CD4-positive, alpha-beta T cell treated with Interleukin-4 for 4 hours (primary cell): ENCODE results near the gene CYP20A1.
"Not testable (repeated sequence)": the region's sequence is repeated elsewhere in the genome, so short reads cannot be mapped to it uniquely, and the experiment has no call there.

Source experiments
- DNase-seq: peaks from one replicate; pipeline ENCODE4 v3.0.0-alpha.2; 2020

Gene CYP20A1, protein sequence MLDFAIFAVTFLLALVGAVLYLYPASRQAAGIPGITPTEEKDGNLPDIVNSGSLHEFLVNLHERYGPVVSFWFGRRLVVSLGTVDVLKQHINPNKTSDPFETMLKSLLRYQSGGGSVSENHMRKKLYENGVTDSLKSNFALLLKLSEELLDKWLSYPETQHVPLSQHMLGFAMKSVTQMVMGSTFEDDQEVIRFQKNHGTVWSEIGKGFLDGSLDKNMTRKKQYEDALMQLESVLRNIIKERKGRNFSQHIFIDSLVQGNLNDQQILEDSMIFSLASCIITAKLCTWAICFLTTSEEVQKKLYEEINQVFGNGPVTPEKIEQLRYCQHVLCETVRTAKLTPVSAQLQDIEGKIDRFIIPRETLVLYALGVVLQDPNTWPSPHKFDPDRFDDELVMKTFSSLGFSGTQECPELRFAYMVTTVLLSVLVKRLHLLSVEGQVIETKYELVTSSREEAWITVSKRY

GRCh38 chr2:203238704-203239526, at the start of gene CYP20A1:
Gene CYP20A1, plus strand, starts transcription at chr2:203239018. Its CDS starts 45 bp downstream, at chr2:203239063.
- peak; percentile 96 for DNase-seq

DNA sequence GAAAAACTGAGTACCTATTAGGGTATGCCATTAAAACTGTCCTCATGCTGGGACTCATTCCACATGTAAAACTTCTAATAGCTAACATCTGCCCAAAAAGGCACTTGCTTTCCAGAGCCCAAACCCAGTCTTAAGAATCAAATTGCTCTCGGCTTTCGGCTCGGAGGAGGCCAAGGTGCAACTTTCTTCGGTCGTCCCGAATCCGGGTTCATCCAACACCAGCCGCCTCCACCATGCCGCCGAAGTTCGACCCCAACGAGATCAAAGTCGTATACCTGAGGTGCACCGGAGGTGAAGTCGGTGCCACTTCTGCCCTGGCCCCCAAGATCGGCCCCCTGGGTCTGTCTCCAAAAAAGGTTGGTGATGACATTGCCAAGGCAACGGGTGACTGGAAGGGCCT, 48.3 kb upstream of the CYP20A1 start:
- not testable (repeated sequence) for DNase-seq

DNA sequence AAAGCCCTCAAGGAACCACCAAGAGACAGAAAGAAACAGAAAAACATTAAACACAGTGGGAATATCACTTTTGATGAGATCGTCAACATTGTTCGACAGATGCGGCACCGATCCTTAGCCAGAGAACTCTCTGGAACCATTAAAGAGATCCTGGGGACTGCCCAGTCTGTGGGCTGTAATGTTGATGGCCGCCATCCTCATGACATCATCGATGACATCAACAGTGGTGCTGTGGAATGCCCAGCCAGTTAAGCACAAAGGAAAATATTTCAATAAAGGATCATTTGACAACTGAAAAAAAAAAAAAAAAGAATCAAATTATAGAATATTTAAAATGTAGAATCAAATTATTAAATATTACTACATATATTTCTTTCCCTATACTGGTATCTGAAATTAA, 47.8 kb upstream of the CYP20A1 start:
- not testable (repeated sequence) for DNase-seq

DNA sequence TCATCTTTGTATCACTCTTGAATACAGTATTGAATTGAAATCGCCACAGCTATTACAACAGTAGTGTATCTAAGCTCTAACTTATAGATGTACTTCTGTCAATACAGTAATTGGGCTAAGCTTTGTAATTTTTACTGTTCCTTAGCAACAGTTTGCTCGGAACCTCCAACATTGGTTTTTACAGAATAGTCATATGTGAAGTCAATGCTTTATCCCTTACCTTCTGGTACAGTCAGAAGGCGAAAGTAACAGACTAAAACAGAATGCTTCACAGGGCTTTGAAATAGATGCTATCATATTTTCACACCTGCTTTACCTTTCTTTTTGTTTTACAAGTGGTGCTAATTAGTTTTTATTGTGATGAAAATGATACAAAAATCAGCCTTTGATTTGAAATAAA, 46.9 kb upstream of the CYP20A1 start:
- DNase-seq = no peak

GRCh38 chr2:203195331-203196036, 43.3 kb upstream of the CYP20A1 start:
- no peak for DNase-seq

GRCh38 chr2:203200866-203201265, 38.0 kb upstream of the CYP20A1 start:
- DNase-seq = no peak

DNA sequence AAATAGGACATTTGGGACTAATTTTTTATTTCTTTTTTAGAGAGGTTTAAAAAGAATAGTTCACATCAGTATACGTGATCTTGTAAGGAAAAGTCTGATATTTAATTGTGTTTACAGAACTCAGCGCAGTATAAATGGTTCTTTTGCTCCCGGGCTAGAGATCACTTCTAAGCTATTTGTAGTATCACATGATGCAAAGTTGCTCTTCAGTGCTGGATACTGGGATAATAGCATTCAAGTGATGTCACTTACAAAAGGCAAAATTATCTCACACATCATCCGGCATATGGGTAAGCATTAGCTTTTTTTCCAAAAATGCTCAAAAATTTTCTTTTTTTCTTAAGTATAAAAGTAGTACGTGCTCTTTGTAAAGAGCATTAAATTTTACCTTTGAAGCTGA, 37.4 kb upstream of the CYP20A1 start:
- no peak for DNase-seq

DNA sequence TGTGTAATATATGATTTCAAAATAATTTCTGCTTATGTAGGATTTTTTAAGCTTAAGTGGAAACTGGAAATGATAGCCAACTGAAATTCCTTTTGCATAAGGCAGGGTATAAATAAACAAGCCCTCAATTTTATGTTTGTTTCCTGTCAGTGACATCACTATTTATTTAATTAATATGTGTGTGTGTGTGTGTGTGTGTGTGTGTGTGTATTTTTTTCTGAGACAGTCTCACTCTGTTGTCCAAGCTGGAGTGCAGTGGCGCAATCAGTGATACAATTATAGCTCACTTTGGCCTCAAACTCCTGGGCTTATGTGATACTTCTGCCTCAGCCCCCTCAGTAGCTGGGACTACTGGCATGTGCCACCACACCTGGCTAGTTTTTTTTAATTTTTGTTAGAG, 29.3 kb upstream of the CYP20A1 start:
- DNase-seq = no peak

DNA sequence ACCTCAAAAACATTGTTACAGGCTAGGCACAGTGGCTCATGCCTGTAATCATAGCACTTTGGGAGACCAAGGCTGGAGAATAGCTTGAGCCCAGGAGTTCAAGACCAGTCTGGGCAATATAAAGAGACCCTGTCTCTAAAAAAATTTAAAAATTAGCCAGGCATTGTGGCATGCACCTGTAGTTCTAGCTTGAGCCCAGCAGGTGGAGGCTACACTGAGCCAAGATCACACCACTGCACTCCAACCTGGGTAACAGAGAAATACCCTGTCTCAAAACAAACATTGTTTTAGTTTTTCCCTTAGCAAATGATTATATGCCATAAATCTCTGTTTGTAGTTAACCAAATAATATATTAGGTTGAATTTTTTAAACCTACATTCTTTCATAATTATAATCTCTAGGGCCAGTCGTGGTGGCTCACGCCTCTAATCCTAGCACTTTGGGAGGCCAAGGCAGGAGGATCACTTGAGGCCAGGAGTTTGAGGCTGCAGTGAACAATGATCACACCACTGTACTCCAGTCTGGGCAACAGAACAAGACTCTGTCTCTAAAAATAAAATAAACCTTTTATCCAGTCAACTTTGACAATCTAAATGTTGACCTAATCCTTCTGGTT, 13.3 kb upstream of the CYP20A1 start:
- peak; percentile 32 for DNase-seq

- DNase-seq = not testable (repeated sequence)
Observed at GRCh38 chr2:203229674-203230073, 9.1 kb upstream of the CYP20A1 start.

DNA sequence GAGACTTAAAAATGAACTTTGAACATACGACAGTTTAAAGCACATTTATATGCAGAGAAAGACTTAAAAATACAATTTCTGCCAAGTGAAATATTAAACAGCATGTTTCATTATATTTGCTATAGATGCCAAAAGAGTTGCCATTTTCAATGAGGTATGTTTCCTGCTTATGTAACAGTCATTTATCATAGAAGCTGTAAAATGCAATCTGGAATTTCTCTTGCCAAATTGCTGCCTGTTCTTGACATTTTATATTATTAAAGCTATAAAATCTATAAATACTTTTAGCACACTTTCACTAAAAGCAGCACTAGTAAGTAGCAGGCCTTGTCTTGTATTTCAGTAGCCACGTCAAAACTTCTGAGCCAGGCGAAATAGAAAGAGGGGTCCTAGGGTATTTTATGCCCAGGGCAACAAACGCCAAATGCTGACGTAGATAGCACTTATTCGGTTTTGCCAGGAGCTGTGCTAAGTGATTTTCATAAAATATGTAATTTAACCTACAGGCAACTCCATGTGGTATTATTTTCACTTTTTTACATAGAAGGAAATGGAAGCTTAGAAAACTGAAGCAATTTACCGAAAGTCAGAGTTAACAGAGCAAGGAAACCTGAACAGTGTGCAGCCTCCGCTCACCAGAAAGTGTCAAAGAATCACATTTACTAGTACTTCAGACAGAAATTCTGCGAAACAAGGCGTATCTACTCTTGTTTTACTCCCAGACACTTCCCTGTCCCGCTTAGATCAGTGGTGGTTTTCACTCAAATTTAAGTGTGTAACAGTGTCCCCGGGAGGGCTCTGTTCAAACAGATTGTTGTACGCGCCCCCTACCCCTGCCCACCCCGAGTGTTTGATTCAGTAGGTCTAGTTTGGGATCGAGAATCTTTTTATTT, 1.2 kb upstream of the CYP20A1 start:
- no peak for DNase-seq

DNA sequence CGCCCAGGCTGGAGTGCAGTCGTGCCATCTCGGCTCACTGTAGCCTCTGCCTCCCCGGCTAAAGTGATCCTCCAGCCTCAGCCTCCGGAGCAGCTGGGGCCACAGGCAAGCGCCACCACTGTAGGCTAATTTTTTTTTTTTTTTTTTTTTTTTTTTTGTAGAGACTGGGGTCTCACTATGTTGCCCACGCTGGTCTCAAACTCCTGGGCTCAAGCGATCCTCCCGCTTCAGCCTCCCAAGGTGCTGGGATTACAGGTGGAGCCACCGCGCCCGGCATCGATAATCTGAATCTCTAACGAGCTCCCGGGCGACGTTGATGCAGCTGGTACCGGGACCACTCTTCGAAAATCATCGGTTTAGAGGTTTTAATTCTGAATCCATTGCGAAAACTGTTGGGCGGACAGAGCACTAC, 520 bp upstream of the CYP20A1 start:
- DNase-seq = no peak

GRCh38 chr2:203240491-203240890, 1.7 kb downstream of the CYP20A1 start:
- no peak for DNase-seq

DNA sequence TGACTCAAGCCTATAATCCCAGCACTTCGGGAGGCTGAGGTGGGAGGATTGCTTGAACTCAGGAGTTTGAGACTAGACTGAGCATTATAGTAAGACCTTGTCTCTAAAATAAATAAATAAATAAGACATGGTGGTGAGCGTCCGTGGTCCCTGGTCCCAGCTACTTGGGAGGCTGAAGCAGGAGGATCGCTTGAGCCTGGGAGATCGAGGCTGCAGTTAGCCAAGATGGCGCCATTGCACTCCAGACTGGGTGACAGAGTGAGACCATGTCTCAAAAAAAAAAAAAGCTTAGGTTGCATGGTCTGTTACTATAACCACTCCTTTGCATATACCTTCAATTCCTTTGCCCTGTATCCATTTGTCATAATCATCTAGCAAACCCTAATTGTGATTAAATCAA, 3.7 kb downstream of the CYP20A1 start:
- no peak for DNase-seq

- no peak for DNase-seq
Observed at GRCh38 chr2:203246646-203247045, 7.8 kb downstream of the CYP20A1 start.

DNA sequence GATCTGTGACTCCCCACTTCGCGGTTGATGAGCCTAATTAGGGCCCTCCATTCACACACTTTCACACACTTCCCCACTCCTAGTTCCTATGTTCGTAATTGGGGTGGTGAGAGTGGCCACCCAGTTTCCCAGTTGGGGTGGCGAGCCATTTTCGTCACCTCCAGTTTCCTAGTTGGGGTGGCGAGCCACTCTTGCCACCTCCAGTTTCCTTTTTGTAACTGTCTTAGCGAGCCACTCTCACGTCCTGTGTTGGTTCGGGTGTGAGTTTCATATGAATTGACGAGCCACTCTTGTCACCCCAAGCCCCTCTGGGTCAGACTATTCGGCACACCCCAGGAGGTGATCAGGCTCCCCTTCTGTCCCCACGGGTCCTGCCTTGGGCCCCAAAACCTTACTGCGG, 14.0 kb downstream of the CYP20A1 start:
- no peak for DNase-seq

GRCh38 chr2:203253422-203254095, 14.7 kb downstream of the CYP20A1 start:
- not testable (repeated sequence) for DNase-seq

DNA sequence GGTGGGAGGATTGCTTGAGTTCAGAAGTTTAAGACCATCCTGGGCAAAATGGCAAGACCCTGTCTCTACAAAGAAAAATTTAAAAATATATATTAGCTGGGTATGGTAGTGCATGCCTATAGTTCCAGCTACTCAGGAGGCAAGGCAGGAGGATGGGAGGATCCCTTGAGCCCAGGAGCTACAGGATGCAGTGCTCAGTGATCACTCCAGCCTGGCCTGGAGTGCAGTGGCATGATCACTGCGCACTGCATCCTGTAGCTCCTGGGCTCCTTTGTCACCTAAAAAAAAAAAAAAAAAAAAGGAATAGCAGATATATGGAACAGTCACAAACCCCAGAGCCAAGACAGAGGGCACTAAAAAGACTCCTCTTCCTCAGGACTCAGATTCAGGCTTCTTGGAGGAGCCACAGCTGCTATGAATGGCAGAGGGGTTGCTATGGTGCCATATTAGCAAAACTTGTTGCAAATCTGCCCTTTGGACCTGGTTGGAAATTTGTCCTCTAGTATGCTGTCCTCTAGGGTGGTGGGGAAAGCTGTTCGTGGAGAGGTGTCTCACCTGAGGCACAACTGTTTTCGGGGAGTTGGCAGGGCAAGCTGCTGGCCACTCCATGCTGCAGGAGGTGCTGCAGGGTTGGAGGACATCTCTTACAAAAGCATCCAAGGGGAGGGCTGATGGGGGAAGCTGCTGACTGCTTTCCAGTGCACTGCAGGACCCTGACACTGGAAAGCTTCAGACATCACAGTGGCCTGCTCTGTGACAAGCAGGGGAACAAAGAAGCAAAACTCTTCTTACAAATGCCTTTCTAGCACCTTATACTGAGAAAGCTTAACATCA, 22.7 kb downstream of the CYP20A1 start:
- DNase-seq = no peak

- no peak for DNase-seq
Observed at GRCh38 chr2:203279288-203279687, 40.5 kb downstream of the CYP20A1 start.

DNA sequence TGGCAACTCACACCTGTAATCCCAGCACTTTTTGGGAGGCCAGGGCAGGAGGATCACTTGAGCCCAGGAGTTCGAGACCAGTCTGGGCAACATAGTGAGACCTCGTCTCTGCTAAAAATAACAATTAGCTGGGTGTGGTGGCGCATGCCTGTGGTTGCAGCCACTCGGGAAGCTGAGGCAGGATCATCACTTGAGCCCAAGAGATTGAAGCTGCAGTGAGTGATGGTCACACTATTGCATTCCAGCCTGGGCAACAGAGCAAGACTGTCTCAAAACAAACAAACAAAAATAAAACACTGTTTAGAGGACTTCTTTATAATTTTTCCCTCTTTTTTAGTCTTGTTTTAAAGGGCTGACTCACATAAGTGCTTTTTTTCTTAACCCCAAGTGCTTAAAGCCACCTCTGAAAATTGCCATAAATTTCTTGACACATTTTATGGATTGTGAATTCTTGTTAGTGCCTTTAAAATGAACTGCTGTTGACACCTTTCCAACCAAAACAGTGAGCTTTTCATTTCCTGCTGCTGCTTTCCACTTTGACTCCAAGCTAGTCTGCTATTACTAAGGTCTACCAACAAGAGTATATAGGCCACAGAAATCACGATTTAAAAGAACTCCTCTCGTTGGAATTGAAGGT, 41.7 kb downstream of the CYP20A1 start:
- no peak for DNase-seq
